ENCODE results near the gene KPNA3.
"Not testable (repeated sequence)": the region's sequence is repeated elsewhere in the genome, so short reads cannot be mapped to it uniquely, and the experiment has no call there.

KPNA3 gene

DNA sequence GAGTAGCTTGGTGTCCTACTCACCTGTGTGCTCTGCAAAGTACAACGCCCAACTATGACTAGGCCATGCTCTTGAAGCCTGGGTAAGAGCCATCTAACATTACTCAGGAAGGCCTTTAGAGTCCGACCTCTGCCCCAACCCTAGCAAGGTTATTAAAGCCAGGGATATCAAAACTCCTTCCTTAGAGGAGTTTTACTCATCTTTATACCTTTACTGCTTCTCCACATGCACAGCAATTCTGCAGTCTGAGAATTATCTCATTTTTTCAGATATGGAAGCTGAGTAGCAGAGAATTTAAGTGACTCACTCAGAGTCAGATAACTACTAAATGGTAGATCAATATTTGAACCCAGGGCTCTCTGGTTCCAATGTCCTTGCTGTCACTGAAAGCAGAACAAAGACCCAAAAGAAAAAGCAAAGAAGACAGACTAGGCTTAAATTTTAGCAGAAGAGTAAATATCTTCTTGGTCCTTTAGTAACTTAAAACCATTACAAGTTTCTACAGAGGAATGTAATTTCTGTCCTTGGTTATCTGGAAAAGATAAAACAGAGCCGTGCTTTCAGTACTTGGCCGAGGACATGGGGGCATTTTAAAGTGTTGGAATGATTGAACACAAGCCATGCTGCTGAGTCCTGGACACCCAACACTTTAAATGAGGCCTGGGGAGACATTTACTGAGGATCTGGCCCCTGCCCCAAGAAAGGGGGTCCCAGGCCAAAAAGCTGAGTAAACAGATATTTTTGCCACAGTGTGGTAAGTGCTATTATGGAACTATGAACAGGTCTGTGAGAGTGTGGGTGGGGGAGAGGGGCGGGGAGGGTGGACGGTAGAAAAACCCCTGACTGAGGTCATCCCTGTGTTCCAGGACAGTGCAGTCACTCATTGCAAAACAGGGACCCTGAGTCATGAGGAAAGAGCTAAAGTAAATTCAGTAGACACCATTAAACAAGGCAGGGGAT is 18.4 kb upstream of the KPNA3 start:
- DNase-seq (ENCODE audit: low read depth), result peak; percentile 81
- no peak overlapping the region for H3K4me3 ChIP-seq (ENCODE audit: control insufficient read depth, low read depth, low read length)
- TF ChIP-seq, protein P1, sequence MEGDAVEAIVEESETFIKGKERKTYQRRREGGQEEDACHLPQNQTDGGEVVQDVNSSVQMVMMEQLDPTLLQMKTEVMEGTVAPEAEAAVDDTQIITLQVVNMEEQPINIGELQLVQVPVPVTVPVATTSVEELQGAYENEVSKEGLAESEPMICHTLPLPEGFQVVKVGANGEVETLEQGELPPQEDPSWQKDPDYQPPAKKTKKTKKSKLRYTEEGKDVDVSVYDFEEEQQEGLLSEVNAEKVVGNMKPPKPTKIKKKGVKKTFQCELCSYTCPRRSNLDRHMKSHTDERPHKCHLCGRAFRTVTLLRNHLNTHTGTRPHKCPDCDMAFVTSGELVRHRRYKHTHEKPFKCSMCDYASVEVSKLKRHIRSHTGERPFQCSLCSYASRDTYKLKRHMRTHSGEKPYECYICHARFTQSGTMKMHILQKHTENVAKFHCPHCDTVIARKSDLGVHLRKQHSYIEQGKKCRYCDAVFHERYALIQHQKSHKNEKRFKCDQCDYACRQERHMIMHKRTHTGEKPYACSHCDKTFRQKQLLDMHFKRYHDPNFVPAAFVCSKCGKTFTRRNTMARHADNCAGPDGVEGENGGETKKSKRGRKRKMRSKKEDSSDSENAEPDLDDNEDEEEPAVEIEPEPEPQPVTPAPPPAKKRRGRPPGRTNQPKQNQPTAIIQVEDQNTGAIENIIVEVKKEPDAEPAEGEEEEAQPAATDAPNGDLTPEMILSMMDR (conservative IDR thresholded peaks at IDR 0.05; ENCODE audit: control insufficient read depth, insufficient read depth, low read depth, low read length), result no peak

DNA sequence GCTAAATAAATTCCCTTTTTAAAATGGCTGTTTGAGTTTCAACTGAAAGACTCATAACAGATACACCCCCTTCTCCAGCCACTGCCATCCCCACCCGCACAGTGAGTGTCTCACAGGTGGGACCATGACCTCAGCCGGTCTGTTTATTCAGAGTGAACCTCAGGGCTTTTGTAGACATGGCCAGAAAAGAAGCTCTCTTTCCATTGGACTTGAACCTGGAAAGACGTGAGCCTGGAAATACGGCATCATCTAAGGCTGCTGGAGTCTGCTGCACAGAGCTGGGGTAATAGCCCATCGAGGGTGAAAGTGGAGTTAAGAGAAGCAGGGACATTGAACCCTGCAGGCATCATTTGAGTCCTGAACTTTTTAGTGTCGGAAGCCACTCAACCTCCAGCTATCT is 15.2 kb upstream of the KPNA3 start:
- TF ChIP-seq, protein P1 (conservative IDR thresholded peaks at IDR 0.05; ENCODE audit: control insufficient read depth, insufficient read depth, low read depth, low read length), result no peak
- no peak for DNase-seq (ENCODE audit: low read depth)
- no peak overlapping the region for H3K4me3 ChIP-seq (ENCODE audit: control insufficient read depth, low read depth, low read length)

DNA sequence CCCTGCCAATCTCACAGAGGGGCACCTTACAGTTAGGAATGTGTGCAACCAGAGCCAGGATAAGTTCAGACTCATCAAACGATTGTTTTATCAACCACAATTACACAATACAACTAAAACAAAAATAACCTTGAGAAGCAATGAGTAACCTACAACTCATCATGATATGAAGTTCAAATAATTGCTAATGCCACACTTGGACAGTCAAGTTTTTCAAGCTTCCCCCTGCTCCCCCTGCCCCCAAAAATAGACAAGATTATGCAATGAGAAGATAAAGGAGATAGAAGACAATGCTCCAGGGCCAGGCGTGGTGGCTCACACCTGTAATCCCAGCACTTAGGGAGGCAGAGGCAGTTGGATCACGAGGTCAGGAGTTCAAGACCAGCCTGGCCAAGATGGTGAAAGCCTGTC is 13.6 kb upstream of the KPNA3 start:
- DNase-seq (ENCODE audit: low read depth), result peak; percentile 49
- TF ChIP-seq, protein P1 (conservative IDR thresholded peaks at IDR 0.05; ENCODE audit: control insufficient read depth, insufficient read depth, low read depth, low read length), result no peak
- H3K4me3 ChIP-seq (ENCODE audit: control insufficient read depth, low read depth, low read length), result no peak overlapping the region

DNA sequence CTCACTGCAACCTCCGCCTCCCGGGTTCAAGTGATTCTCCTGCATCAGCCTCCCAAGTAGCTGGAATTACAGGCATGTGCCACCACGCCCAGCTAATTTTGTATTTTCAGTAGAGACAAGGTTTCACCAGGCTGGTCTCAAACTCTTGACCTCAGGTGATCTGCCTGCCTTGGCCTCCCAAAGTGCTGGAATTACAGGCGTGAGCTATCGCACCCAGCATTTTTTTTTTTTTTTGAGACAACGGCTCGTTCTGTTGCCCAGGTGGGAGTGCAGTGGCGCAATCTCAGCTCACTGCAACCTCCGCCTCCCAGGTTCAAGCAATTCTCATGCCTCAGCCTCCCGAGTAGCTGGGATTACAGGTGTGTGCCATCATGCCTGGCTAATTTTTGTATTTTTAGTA is 10.6 kb upstream of the KPNA3 start:
- H3K4me3 ChIP-seq (ENCODE audit: control insufficient read depth, low read depth, low read length), result not testable (repeated sequence)

DNA sequence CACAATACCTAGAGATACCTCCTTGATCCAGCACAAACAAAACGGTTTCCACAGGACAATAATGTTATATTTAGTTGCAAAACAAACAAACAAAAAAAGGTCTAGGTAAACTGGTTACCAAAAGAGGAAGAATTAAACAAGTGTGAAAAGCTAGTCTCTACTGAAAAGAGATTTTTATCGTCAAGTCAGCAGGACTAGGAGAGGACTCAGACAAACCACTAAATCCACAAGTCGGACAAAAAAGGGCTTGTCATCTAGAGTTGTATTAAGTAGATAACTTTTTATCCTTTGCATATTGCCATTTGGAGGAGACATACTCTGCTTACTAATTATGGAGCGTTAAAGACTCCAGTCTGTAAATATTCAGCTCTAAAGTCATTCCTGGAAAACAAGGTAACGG is 9.9 kb upstream of the KPNA3 start:
- TF ChIP-seq, protein P1 (conservative IDR thresholded peaks at IDR 0.05; ENCODE audit: control insufficient read depth, insufficient read depth, low read depth, low read length), result no peak
- DNase-seq (ENCODE audit: low read depth), result no peak
- H3K4me3 ChIP-seq (ENCODE audit: control insufficient read depth, low read depth, low read length), result no peak overlapping the region

More for the DNA sequence above, 10.6 kb upstream of the KPNA3 start:
- not testable (repeated sequence) for DNase-seq (ENCODE audit: low read depth)

DNA sequence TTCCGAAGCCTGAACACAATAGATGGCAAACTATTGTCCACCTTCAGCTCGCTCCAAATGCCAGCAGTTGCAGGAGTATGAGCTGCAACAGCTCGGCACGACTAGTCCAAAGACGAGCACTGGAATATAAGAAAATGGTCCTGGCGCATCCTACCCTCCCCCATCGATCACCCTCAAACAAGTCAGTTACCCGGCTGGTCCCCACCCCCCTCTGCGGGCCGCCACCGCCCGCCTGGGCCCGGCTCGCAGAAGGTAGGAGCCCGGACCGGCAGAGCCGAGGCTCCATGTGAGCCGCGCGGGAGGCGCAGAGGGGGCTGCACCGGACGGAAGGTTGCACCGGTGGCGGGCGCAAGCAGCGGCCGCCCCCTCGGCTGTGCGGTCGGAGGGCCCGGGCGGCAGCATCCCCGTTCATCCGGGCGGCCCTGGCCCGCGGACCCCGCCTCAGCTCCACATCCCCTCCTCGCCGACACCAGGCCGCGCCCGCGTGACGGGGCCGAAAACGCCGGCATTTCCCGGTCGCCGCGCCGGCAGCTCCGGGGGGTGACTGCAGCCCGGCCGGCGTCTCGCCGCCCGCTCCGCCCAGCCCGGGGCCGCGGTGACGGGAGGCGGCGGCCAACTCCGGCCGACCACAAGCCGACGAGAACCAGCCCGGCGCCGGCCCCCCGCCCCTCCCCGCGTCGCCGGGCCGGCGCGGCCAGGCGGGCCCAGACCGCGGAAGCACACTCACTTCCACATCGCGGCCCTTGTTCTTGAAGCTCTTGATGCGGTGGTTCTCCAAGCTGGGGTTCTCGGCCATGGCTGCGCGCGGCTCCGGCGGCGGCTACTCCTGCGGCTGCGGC is 552 bp downstream of the KPNA3 start:
- TF ChIP-seq, protein P1 (conservative IDR thresholded peaks at IDR 0.05; ENCODE audit: control insufficient read depth, insufficient read depth, low read depth, low read length), result no peak
- peak overlapping the region; percentile 84 for H3K4me3 ChIP-seq (ENCODE audit: control insufficient read depth, low read depth, low read length)
- DNase-seq (ENCODE audit: low read depth), result peak; percentile 28

DNA sequence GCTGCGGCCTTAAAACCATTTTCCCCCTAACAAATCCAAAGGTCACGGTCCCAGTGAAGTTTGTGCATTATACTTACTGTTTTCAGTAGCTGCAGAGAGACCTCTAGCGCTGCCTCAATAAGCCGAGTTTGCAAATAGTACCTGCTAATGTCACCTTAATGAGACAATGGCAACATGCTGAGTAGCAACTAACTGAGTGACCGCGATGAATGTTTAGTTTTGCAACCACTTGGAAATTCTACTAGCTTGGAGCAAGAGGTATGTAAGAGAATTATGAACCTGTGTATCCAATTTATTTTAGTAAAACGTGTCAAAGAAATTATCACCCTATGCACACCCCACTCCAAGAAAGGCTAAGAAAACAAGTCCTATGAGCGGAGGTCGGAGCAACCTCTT is 1.2 kb downstream of the KPNA3 start:
- peak; percentile 46 for DNase-seq (ENCODE audit: low read depth)
- peak overlapping the region; percentile 84 for H3K4me3 ChIP-seq (ENCODE audit: control insufficient read depth, low read depth, low read length)
- TF ChIP-seq, protein P1 (conservative IDR thresholded peaks at IDR 0.05; ENCODE audit: control insufficient read depth, insufficient read depth, low read depth, low read length), result no peak
